ELF-1 (cell line): ENCODE measurements around the gene DNAH1.
A peak's percentile ranks its signal among the peaks of the same experiment; 100 is the strongest.

Experiments used
- DNase-seq: peaks from one replicate; pipeline ENCODE4 v3.0.0-alpha.2; 2016; ENCODE audit warnings: low read depth, low spot score

The DNAH1 gene

GRCh38 chr3:52290596-52291507 lies 25.3 kb upstream of the DNAH1 start:
- DNase-seq = no peak

GRCh38 chr3:52291508-52292181 lies 24.5 kb upstream of the DNAH1 start:
- DNase-seq = no peak

- DNase-seq = no peak
Observed at GRCh38 chr3:52292247-52293065, 23.7 kb upstream of the DNAH1 start.

GRCh38 chr3:52293491-52294319 lies 22.4 kb upstream of the DNAH1 start:
- no peak for DNase-seq

- DNase-seq = no peak
Observed at GRCh38 chr3:52294320-52295150, 21.6 kb upstream of the DNAH1 start.

GRCh38 chr3:52295671-52296208 lies 20.4 kb upstream of the DNAH1 start:
- no peak for DNase-seq

- no peak for DNase-seq
Observed at GRCh38 chr3:52297242-52298148, 18.6 kb upstream of the DNAH1 start.

GRCh38 chr3:52298149-52299098 lies 17.7 kb upstream of the DNAH1 start:
- DNase-seq = no peak

GRCh38 chr3:52299247-52299878 lies 16.8 kb upstream of the DNAH1 start:
- no peak for DNase-seq

GRCh38 chr3:52299879-52300611 lies 16.1 kb upstream of the DNAH1 start:
- peak; percentile 74 for DNase-seq

- DNase-seq = no peak
Observed at GRCh38 chr3:52302426-52303145, 13.5 kb upstream of the DNAH1 start.

GRCh38 chr3:52303811-52304210 lies 12.3 kb upstream of the DNAH1 start:
- no peak for DNase-seq

- no peak for DNase-seq
Observed at GRCh38 chr3:52305926-52306325, 10.2 kb upstream of the DNAH1 start.

- no peak for DNase-seq
Observed at GRCh38 chr3:52306978-52307377, 9.1 kb upstream of the DNAH1 start.

GRCh38 chr3:52308308-52308707 lies 7.8 kb upstream of the DNAH1 start:
- no peak for DNase-seq
